ENCODE measurements around the gene TRIM9. TPM values are rescaled to one million over a fixed set of nuclear protein-coding genes. Genes with fewer than 3 reads are reported as not detected.
"Not testable (repeated sequence)": the region's sequence is repeated elsewhere in the genome, so short reads cannot be mapped to it uniquely, and the experiment has no call there.

Gene TRIM9
- total RNA-seq, 3 donors from 2014 or later = 0.72 to 8.7 (median 3.9) TPM

GRCh38 chr14:50961605-50962221, 133.2 kb downstream of the TRIM9 start:
- H3K4me3 ChIP-seq = no peak overlapping the region
- no peak for ATAC-seq
- TF ChIP-seq CTCF (IDR thresholded peaks at IDR 0.05) = no peak

GRCh38 chr14:50957296-50957695, 137.6 kb downstream of the TRIM9 start:
- DNase-seq (no peak), ATAC-seq (no peak)
- Histone ChIP-seq H3K36me3 (ENCODE audit: low read depth) (no peaks in the 10 kb centered on the region), H3K9me3 (no peaks in the 10 kb centered on the region), H3K4me1 (ENCODE audit: low read depth) (no peaks in the 10 kb centered on the region), H3K4me3 (no peak overlapping the region)
- no peak for TF ChIP-seq CTCF (IDR thresholded peaks at IDR 0.05)
- intact Hi-C loops (cut with DNase I, micrococcal nuclease) = loop anchor here in 1 of 2 donors (10.0 kb wide), 1 partner anchor 258 kb away; no protein-coding TSS in a partner anchor

More at GRCh38 chr14:50961605-50962221, 133.2 kb downstream of the TRIM9 start:
- Histone ChIP-seq H3K9me3 (no peaks in the 10 kb centered on the region), H3K36me3 (ENCODE audit: low read depth) (no peaks in the 10 kb centered on the region), H3K4me1 (ENCODE audit: low read depth) (no peaks in the 10 kb centered on the region)
- intact Hi-C loops (cut with DNase I, micrococcal nuclease) = no loop called here
- no peak for DNase-seq

GRCh38 chr14:50956421-50956820, 138.5 kb downstream of the TRIM9 start:
- not testable (repeated sequence) for DNase-seq; H3K4me3 ChIP-seq; H3K36me3 ChIP-seq (ENCODE audit: low read depth); ATAC-seq; H3K4me1 ChIP-seq (ENCODE audit: low read depth); H3K9me3 ChIP-seq
- intact Hi-C loops (cut with DNase I, micrococcal nuclease) = loop anchor here in 1 of 2 donors (10.0 kb wide), 1 partner anchor 258 kb away; no protein-coding TSS in a partner anchor

GRCh38 chr14:50955373-50956043, 139.4 kb downstream of the TRIM9 start:
- DNase-seq (peak; percentile 66 to 83 (median 78)), ATAC-seq (peak; percentile 97)
- intact Hi-C loops (cut with DNase I, micrococcal nuclease) = loop anchor here in 1 of 2 donors (10.0 kb wide), 1 partner anchor 259 kb away; no protein-coding TSS in a partner anchor
- Histone ChIP-seq H3K9me3 (no peaks in the 10 kb centered on the region), H3K4me3 (no peak overlapping the region), H3K36me3 (ENCODE audit: low read depth) (no peaks in the 10 kb centered on the region), H3K4me1 (ENCODE audit: low read depth) (no peaks in the 10 kb centered on the region)
- peak; percentile 10 for TF ChIP-seq CTCF (IDR thresholded peaks at IDR 0.05)

- intact Hi-C loops (cut with DNase I, micrococcal nuclease) = loop anchor here in 1 of 2 donors (10.0 kb wide), 1 partner anchor 260 kb away; no protein-coding TSS in a partner anchor
- H3K9me3 ChIP-seq = no peaks in the 10 kb centered on the region
- no peak for TF ChIP-seq CTCF (IDR thresholded peaks at IDR 0.05)
Measured at GRCh38 chr14:50954811-50955372, 140.0 kb downstream of the TRIM9 start.

GRCh38 chr14:50953502-50953901, 141.4 kb downstream of the TRIM9 start:
- H3K9me3 ChIP-seq = no peaks in the 10 kb centered on the region
- no peak for ATAC-seq
- no peaks in the 10 kb centered on the region for H3K4me1 ChIP-seq (ENCODE audit: low read depth)
- intact Hi-C loops (cut with DNase I, micrococcal nuclease) = loop anchor here in 1 of 2 donors (10.0 kb wide), 1 partner anchor 261 kb away; no protein-coding TSS in a partner anchor
- H3K4me3 ChIP-seq = no peak overlapping the region
- DNase-seq = no peak
- no peaks in the 10 kb centered on the region for H3K36me3 ChIP-seq (ENCODE audit: low read depth)
- no peak for TF ChIP-seq CTCF (IDR thresholded peaks at IDR 0.05)

More at GRCh38 chr14:50954811-50955372, 140.0 kb downstream of the TRIM9 start:
- no peak overlapping the region for H3K4me3 ChIP-seq
- no peaks in the 10 kb centered on the region for H3K4me1 ChIP-seq (ENCODE audit: low read depth)
- H3K36me3 ChIP-seq (ENCODE audit: low read depth) = no peaks in the 10 kb centered on the region
- no peak for DNase-seq
- peak; percentile 66 for ATAC-seq

Measured in mucosa of descending colon (tissue), 3 donors.